SK-N-SH (cell line): Measurements from ENCODE around the gene CSPG4.

ENCODE experiments used
- MXI1 ChIP-seq: IDR thresholded peaks from 2 replicates; pipeline ENCODE4 v1.6.1; 2012; ENCODE audit warnings: mild to moderate bottlenecking, low read depth, low read length, improper control_type of control experiment
- POLR2AphosphoS5 ChIP-seq: IDR thresholded peaks from 2 replicates; pipeline ENCODE4 v1.6.1; 2012; ENCODE audit warnings: low read depth, low read length
- RCOR1 ChIP-seq: fragments of 150-350 bp; IDR thresholded peaks from 2 replicates; pipeline ENCODE4 v1.6.1; 2017; ENCODE audit warnings: antibody characterized with exemption, low read length
- RFX5 ChIP-seq: IDR thresholded peaks from 2 replicates; pipeline ENCODE4 v1.6.1; 2012; ENCODE audit warnings: mild to moderate bottlenecking, improper control_type of control experiment, low read length

- no peak for TF ChIP-seq POLR2AphosphoS5
- no peak for TF ChIP-seq RFX5
- no peak for TF ChIP-seq RCOR1
- no peak for TF ChIP-seq MXI1
Measured at GRCh38 chr15:75641603-75642002, 71.0 kb downstream of the CSPG4 start.
